IPS DF 4.7 (cell line): ENCODE data around the gene TUSC1.
"Not testable (repeated sequence)": the region's sequence is repeated elsewhere in the genome, so short reads cannot be mapped to it uniquely, and the experiment has no call there.

Experiments used
- DNase-seq: peaks from one replicate; pipeline ENCODE4 v3.0.0-alpha.2; 2013; ENCODE audit warnings: low spot score; ENCODE audit errors: extremely low read depth

Gene TUSC1

GRCh38 chr9:25678147-25678666 lies at the start of gene TUSC1:
Gene TUSC1 (minus strand): TSS chr9:25678444. CDS start chr9:25678312, 132 bp downstream.
- no peak for DNase-seq

- DNase-seq, result no peak
Observed at GRCh38 chr9:25726871-25727410, 48.7 kb upstream of the TUSC1 start.

- no peak for DNase-seq
Observed at GRCh38 chr9:25724424-25724823, 46.2 kb upstream of the TUSC1 start.

GRCh38 chr9:25716220-25716872 lies 38.1 kb upstream of the TUSC1 start:
- peak; percentile 49 for DNase-seq

- DNase-seq, result no peak
Observed at GRCh38 chr9:25709941-25710340, 31.7 kb upstream of the TUSC1 start.

GRCh38 chr9:25704800-25705199 lies 26.6 kb upstream of the TUSC1 start:
- DNase-seq, result no peak

GRCh38 chr9:25703701-25704357 lies 25.6 kb upstream of the TUSC1 start:
- DNase-seq, result no peak

GRCh38 chr9:25702536-25702935 lies 24.3 kb upstream of the TUSC1 start:
- DNase-seq, result no peak

- DNase-seq, result not testable (repeated sequence)
Observed at GRCh38 chr9:25700899-25701298, 22.7 kb upstream of the TUSC1 start.

GRCh38 chr9:25700430-25700829 lies 22.2 kb upstream of the TUSC1 start:
- DNase-seq, result no peak

- DNase-seq, result no peak
Observed at GRCh38 chr9:25691786-25692185, 13.5 kb upstream of the TUSC1 start.

GRCh38 chr9:25684321-25684720 lies 6.1 kb upstream of the TUSC1 start:
- DNase-seq, result no peak

GRCh38 chr9:25681266-25681665 lies 3.0 kb upstream of the TUSC1 start:
- DNase-seq, result no peak

- DNase-seq, result no peak
Observed at GRCh38 chr9:25678846-25679360, 659 bp upstream of the TUSC1 start.

- peak; percentile 28 for DNase-seq
Observed at GRCh38 chr9:25677301-25678146, 720 bp downstream of the TUSC1 start.

- DNase-seq, result not testable (repeated sequence)
Observed at GRCh38 chr9:25675858-25676257, 2.4 kb downstream of the TUSC1 start.

- no peak for DNase-seq
Observed at GRCh38 chr9:25658571-25658970, 19.7 kb downstream of the TUSC1 start.

GRCh38 chr9:25654417-25654816 lies 23.8 kb downstream of the TUSC1 start:
- DNase-seq, result no peak

GRCh38 chr9:25648116-25648515 lies 30.1 kb downstream of the TUSC1 start:
- no peak for DNase-seq

GRCh38 chr9:25636026-25636425 lies 42.2 kb downstream of the TUSC1 start:
- no peak for DNase-seq

GRCh38 chr9:25629231-25629630 lies 49.0 kb downstream of the TUSC1 start:
- DNase-seq, result no peak
